ENCODE results near the gene MAML3.

Gene MAML3

GRCh38 chr4:139889264-139889663, 264.7 kb downstream of the MAML3 start:
- no peak for DNase-seq

- no peak for DNase-seq
Observed at GRCh38 chr4:139887962-139888735, 265.8 kb downstream of the MAML3 start.

- DNase-seq, result no peak
Observed at GRCh38 chr4:139887376-139887802, 266.6 kb downstream of the MAML3 start.

GRCh38 chr4:139886798-139887197, 267.2 kb downstream of the MAML3 start:
- no peak for DNase-seq

- no peak for DNase-seq
Observed at GRCh38 chr4:139884438-139884837, 269.5 kb downstream of the MAML3 start.

GRCh38 chr4:139880841-139881240, 273.1 kb downstream of the MAML3 start:
- no peak for DNase-seq

- DNase-seq, result no peak
Observed at GRCh38 chr4:139878050-139878449, 275.9 kb downstream of the MAML3 start.

GRCh38 chr4:139876337-139876941, 277.5 kb downstream of the MAML3 start:
- DNase-seq, result no peak

- DNase-seq, result peak; percentile 26
Observed at GRCh38 chr4:139875411-139875825, 278.6 kb downstream of the MAML3 start.

GRCh38 chr4:139873111-139873860, 280.7 kb downstream of the MAML3 start:
- DNase-seq, result no peak

GRCh38 chr4:139872274-139872673, 281.7 kb downstream of the MAML3 start:
- no peak for DNase-seq

GRCh38 chr4:139869810-139870209, 284.2 kb downstream of the MAML3 start:
- DNase-seq, result no peak

GRCh38 chr4:139866276-139866962, 287.6 kb downstream of the MAML3 start:
- DNase-seq, result no peak

GRCh38 chr4:139865537-139865936, 288.4 kb downstream of the MAML3 start:
- DNase-seq, result no peak

- no peak for DNase-seq
Observed at GRCh38 chr4:139863531-139863930, 290.5 kb downstream of the MAML3 start.

- DNase-seq, result no peak
Observed at GRCh38 chr4:139861471-139861870, 292.5 kb downstream of the MAML3 start.

- no peak for DNase-seq
Observed at GRCh38 chr4:139860435-139861024, 293.5 kb downstream of the MAML3 start.

GRCh38 chr4:139859876-139860275, 294.1 kb downstream of the MAML3 start:
- DNase-seq, result no peak

GRCh38 chr4:139858436-139859205, 295.4 kb downstream of the MAML3 start:
- DNase-seq, result no peak

- no peak for DNase-seq
Observed at GRCh38 chr4:139857977-139858376, 296.0 kb downstream of the MAML3 start.

GRCh38 chr4:139857021-139857420, 297.0 kb downstream of the MAML3 start:
- DNase-seq, result no peak

All from NCI-H2227 treated with DMSO at 0.1 percent for 48 hours (cell line).